Esophagus (tissue), 2 donors: ENCODE results near the gene HEATR9. TPM values are rescaled to one million over a fixed set of nuclear protein-coding genes. Genes with fewer than 3 reads are reported as not detected.

Experiments
- polyA plus RNA-seq, 2 donors: library from polyadenylated mRNA; stranded (reverse); fragments of 200-250 nt; gene quantifications; one replicate each; pipeline ENCODE4 v1.2.3, GENCODE V29; 2013
- donor health status: healthy with polysubstance abuse.
- donor health status: Bipolar disorder and iron deficiency.

HEATR9 gene
- polyA plus RNA-seq, 2 donors: 0.05 to 0.08 TPM

Other genes with a start within 250 kb of the HEATR9 start
- gene RASL10B, start 137.3 kb downstream of the HEATR9 start, polyA plus RNA-seq: under 1 TPM; 0.28 to 0.53 TPM
- under 1 TPM; 0.01 to 0.08 TPM for gene GAS2L2, start 115.7 kb downstream of the HEATR9 start, polyA plus RNA-seq
- gene C17orf50, start 108.0 kb downstream of the HEATR9 start, polyA plus RNA-seq: under 1 TPM in 1 of 2 donors, not detected in 1; 0.14 TPM
- gene MMP28, start 73.2 kb downstream of the HEATR9 start, polyA plus RNA-seq: 10 to 100 TPM; 14.8 to 21.7 TPM
- gene TAF15, start 59.4 kb downstream of the HEATR9 start, polyA plus RNA-seq: 100 to 1,000 TPM in 1 of 2 donors, 10 to 100 TPM in 1; 89.5 to 110 TPM
- 1 to 10 TPM; 6.3 to 6.9 TPM for gene CCL5, start 11.5 kb upstream of the HEATR9 start, polyA plus RNA-seq
- gene RDM1, start 61.9 kb upstream of the HEATR9 start, polyA plus RNA-seq: under 1 TPM; 0.55 TPM
- not detected for gene LYZL6, start 74.8 kb upstream of the HEATR9 start, polyA plus RNA-seq
- gene CCL16, start 112.6 kb upstream of the HEATR9 start, polyA plus RNA-seq: under 1 TPM; 0.08 to 0.24 TPM
- 10 to 100 TPM; 21.9 to 32.3 TPM for gene CCL14, start 117.8 kb upstream of the HEATR9 start, polyA plus RNA-seq
- under 1 TPM in 1 of 2 donors, not detected in 1; 0.06 TPM for gene CCL15, start 132.7 kb upstream of the HEATR9 start, polyA plus RNA-seq
- 1 to 10 TPM; 1.3 to 3.6 TPM for gene CCL23, start 149.1 kb upstream of the HEATR9 start, polyA plus RNA-seq
- gene CCL18, start 195.4 kb upstream of the HEATR9 start, polyA plus RNA-seq: under 1 TPM; 0.29 to 0.38 TPM
- gene CCL3, start 221.3 kb upstream of the HEATR9 start, polyA plus RNA-seq: under 1 TPM; 0.86 to 0.89 TPM
- 1 to 10 TPM; 1.8 TPM for gene CCL4, start 234.9 kb upstream of the HEATR9 start, polyA plus RNA-seq